ENCODE data around the gene TMCO6. TPM values are rescaled to one million over a fixed set of nuclear protein-coding genes. Genes with fewer than 3 reads are reported as not detected.
A peak's percentile ranks its signal among the peaks of the same experiment; 100 is the strongest.
"Not testable (repeated sequence)": the region's sequence is repeated elsewhere in the genome, so short reads cannot be mapped to it uniquely, and the experiment has no call there.

The TMCO6 gene
- total RNA-seq, 1 donor from 2014 or later: 25.2 TPM

DNA sequence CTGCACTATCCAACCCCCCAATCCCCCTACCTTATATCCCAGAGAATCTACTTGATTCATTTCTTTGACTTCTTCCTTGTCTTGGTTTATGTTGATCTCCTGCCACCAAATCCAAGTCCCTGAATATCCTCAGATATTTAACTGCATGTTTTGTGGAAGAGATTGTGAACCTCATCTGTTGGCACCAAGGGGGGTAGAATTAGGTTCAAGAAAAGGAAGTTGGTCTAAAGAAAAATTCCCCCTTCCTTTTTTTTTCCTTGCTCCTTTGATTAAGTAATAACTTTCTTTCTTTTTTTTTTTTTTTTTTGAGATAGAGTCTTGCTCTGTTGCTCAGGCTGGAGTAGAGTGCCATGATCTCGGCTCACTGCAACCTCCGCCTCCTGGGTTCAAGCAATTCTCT lies 5.8 kb upstream of the TMCO6 start:
- Mint-ChIP-seq H3K4me1 (peaks cover 4% of the 10 kb centered on the region), H3K36me3 (ENCODE audit: low read depth) (peaks cover 11% of the 10 kb centered on the region), H3K9me3 (no peaks in the 10 kb centered on the region), H3K4me3 (no peak overlapping the region), H3K27ac (ENCODE audit: unreplicated experiment) (no peak overlapping the region), H3K27me3 (ENCODE audit: low read depth) (no peaks in the 10 kb centered on the region)
- DNase-seq (ENCODE audit: low read depth, low spot score): no peak
- TF ChIP-seq, protein P1, sequence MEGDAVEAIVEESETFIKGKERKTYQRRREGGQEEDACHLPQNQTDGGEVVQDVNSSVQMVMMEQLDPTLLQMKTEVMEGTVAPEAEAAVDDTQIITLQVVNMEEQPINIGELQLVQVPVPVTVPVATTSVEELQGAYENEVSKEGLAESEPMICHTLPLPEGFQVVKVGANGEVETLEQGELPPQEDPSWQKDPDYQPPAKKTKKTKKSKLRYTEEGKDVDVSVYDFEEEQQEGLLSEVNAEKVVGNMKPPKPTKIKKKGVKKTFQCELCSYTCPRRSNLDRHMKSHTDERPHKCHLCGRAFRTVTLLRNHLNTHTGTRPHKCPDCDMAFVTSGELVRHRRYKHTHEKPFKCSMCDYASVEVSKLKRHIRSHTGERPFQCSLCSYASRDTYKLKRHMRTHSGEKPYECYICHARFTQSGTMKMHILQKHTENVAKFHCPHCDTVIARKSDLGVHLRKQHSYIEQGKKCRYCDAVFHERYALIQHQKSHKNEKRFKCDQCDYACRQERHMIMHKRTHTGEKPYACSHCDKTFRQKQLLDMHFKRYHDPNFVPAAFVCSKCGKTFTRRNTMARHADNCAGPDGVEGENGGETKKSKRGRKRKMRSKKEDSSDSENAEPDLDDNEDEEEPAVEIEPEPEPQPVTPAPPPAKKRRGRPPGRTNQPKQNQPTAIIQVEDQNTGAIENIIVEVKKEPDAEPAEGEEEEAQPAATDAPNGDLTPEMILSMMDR (conservative IDR thresholded peaks at IDR 0.05): no peak

DNA sequence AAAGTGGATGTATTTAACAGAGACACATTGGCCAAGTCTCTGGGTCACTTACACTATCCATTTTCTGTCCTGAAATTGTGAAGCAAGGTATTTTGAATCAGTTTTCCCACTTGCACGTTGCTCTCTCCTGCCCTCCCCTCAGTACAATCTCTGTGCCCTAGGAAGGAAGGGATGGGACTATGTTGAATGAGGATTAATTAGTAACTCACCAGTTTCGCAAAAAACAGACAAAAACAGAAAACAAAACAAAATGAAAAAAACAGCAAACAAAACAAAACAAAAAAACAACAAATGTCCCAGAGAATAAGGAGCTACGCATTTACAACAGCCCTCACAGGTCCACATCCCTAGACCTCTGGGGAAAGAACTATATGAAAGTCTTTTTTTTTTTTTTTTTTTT lies 5.1 kb upstream of the TMCO6 start:
- Mint-ChIP-seq H3K27ac (ENCODE audit: unreplicated experiment) (no peak overlapping the region), H3K4me3 (no peak overlapping the region), H3K9me3 (peaks cover 3% of the 10 kb centered on the region), H3K27me3 (ENCODE audit: low read depth) (no peaks in the 10 kb centered on the region), H3K4me1 (peaks cover 9% of the 10 kb centered on the region), H3K36me3 (ENCODE audit: low read depth) (peaks cover 13% of the 10 kb centered on the region)
- TF ChIP-seq, protein P1 (conservative IDR thresholded peaks at IDR 0.05): no peak
- DNase-seq (ENCODE audit: low read depth, low spot score): no peak

DNA sequence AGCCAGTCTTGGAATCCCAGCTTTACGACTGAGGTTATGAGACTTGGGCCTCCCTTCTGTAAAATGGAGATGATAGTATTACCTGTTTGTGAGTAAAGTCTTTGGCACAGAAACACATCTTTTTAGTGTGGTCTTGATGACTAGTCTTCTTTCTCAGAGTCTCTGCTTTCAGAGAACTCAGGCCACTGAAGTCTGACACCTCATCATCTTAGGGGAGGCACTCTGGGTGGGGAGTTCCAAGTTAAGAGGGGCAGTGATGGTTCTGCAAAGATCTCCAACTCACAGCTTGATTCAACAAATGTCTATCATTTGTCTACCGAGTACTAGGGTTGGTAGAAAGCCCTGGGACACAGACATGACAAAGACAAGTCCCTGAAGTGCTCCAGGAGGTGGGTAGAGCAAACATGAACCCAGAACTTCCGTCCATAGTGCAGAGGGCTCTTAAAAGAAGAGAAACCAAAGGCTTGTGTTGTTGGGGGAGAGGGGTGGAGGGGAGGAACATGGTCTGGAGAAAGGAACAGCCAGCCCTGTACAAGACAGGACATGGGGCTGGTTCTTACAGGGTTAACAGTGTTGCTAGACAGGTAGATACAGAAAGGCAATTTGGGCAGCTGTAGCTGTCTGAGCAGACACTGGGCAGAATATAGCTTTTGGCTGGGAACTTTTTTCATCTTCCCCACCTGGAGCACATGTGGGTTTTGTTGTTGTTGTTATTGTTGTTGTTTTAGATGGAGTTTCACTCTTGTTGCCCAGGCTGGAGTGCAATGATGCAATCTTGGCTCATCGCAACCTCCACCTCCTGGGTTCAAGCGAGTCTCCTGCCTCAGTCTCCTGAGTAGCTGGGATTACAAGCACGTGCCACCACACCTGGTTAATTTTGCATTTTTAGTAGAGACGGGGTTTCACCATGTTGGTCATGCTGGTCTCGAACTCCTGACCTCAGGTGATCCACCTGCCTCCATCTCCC lies 3.7 kb upstream of the TMCO6 start:
- Mint-ChIP-seq H3K27ac (ENCODE audit: unreplicated experiment) (no peak overlapping the region), H3K27me3 (ENCODE audit: low read depth) (no peaks in the 10 kb centered on the region), H3K36me3 (ENCODE audit: low read depth) (peaks cover 12% of the 10 kb centered on the region), H3K4me1 (peaks cover 17% of the 10 kb centered on the region), H3K4me3 (no peak overlapping the region), H3K9me3 (peaks cover 4% of the 10 kb centered on the region)
- no peak for DNase-seq (ENCODE audit: low read depth, low spot score)
- TF ChIP-seq, protein P1 (conservative IDR thresholded peaks at IDR 0.05): no peak

DNA sequence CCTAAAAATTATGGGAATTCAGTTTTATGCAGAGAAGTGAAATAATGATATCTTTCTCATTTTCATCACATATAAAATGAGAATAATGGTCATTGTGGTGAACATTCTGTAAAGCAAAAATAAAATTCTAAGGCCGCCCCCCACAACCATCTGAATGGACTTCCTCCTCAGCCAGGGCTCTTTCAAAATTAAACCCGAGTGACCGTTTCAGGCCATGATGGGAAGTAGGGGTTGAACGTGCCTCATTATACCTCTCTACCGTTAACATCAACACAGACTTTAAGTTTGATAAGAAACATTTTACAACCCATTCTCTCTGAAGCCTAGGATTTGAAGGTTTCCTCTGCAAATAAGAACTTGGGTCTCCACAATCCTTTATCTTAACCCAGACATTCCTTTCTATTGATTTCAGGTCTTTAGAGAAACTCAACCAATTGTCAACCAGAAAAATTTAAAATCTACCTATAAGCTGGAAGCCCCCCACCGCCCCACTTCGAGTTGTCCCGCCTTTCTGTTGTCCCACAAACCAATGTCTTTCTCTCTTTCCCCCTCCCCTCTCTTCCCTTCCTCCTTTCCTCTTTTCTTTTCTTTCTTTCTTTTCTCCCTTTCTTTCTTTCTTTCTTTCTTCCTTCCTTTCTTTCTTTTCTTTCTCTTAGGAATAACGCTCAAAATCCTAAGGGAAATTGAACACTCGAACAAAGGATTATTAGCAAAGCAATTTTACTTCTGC lies 1.7 kb upstream of the TMCO6 start:
- Mint-ChIP-seq H3K36me3 (ENCODE audit: low read depth) (peaks cover 6% of the 10 kb centered on the region), H3K27me3 (ENCODE audit: low read depth) (no peaks in the 10 kb centered on the region), H3K4me3 (peak overlapping the region; percentile 13), H3K27ac (ENCODE audit: unreplicated experiment) (no peak overlapping the region), H3K9me3 (peaks cover 4% of the 10 kb centered on the region), H3K4me1 (peaks cover 25% of the 10 kb centered on the region)
- TF ChIP-seq, protein P1 (conservative IDR thresholded peaks at IDR 0.05): no peak
- DNase-seq (ENCODE audit: low read depth, low spot score): no peak

DNA sequence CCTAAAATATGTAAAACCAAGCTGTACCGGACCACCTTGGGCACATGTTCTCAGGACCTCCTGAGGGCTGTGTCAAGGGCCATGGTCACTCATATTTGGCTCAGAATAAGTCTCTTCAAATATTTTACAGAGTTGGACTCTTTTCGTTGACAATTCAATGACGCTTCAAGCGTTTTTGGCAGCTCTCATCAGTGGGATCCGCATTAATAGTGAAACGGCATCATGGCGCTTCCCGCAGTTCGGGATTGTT lies 428 bp upstream of the TMCO6 start:
- not testable (repeated sequence) for H3K36me3 Mint-ChIP-seq (ENCODE audit: low read depth); H3K27me3 Mint-ChIP-seq (ENCODE audit: low read depth); DNase-seq (ENCODE audit: low read depth, low spot score); H3K9me3 Mint-ChIP-seq
- H3K27ac Mint-ChIP-seq (ENCODE audit: unreplicated experiment): peak overlapping the region; percentile 68
- peaks cover 25% of the 10 kb centered on the region for H3K4me1 Mint-ChIP-seq
- peak overlapping the region; percentile 87 for H3K4me3 Mint-ChIP-seq

DNA sequence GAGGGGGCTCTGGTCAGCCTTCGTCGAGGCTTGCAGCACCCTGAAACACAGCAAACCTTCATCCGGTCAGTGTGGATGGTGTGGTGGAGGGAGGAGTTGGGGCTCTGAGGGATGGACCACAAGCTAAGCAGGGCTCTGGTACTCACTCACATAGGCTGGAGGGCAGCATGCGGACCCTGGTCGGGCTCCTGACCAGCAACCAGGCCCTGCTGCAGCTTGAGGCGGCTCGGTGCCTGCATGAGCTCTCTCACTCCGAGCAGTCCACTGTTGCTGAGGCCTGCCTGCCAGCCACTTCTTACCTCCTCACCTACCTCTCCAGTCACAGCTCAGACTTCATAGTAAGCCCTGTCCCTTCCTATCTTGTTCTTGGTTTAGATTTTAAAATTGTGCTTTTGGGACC lies 2.5 kb downstream of the TMCO6 start:
- peaks cover 6% of the 10 kb centered on the region for H3K36me3 Mint-ChIP-seq (ENCODE audit: low read depth)
- H3K27ac Mint-ChIP-seq (ENCODE audit: unreplicated experiment): no peak overlapping the region
- DNase-seq (ENCODE audit: low read depth, low spot score): no peak
- peaks cover 36% of the 10 kb centered on the region for H3K4me1 Mint-ChIP-seq
- H3K9me3 Mint-ChIP-seq: peaks cover 4% of the 10 kb centered on the region
- TF ChIP-seq, protein P1 (conservative IDR thresholded peaks at IDR 0.05): no peak
- peak overlapping the region; percentile 87 for H3K4me3 Mint-ChIP-seq
- H3K27me3 Mint-ChIP-seq (ENCODE audit: low read depth): no peaks in the 10 kb centered on the region

All from neural crest cell (in vitro differentiated cells).